ENCODE data around the gene KIFAP3.

The KIFAP3 gene

DNA sequence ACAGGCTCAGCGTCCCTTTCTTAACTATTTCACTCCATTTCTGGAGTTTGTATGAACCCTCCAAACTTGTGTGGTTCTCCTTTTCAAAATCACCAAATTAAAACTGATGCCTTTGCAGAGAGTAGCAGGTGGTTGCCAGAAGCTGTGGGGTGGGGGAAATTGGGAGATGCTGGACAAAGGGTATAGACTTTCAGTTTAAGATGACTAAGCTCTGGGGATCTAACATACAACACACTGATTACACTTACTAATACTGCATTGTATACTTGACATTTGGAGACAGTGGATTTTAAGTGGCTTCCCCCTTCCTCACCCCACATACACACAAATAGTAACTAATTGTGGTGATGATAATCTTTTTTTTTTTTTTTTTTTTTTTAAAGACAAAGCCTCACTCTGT, 169.7 kb downstream of the KIFAP3 start:
- H3K4me1 Mint-ChIP-seq: peaks cover 6% of the 10 kb centered on the region
- DNase-seq: no peak
- no peak overlapping the region for H3K27ac Mint-ChIP-seq
- no peaks in the 10 kb centered on the region for H3K9me3 Mint-ChIP-seq
- no peaks in the 10 kb centered on the region for H3K36me3 Mint-ChIP-seq (ENCODE audit: low read depth)
- no peak overlapping the region for H3K4me3 Mint-ChIP-seq
- TF ChIP-seq, protein P1, sequence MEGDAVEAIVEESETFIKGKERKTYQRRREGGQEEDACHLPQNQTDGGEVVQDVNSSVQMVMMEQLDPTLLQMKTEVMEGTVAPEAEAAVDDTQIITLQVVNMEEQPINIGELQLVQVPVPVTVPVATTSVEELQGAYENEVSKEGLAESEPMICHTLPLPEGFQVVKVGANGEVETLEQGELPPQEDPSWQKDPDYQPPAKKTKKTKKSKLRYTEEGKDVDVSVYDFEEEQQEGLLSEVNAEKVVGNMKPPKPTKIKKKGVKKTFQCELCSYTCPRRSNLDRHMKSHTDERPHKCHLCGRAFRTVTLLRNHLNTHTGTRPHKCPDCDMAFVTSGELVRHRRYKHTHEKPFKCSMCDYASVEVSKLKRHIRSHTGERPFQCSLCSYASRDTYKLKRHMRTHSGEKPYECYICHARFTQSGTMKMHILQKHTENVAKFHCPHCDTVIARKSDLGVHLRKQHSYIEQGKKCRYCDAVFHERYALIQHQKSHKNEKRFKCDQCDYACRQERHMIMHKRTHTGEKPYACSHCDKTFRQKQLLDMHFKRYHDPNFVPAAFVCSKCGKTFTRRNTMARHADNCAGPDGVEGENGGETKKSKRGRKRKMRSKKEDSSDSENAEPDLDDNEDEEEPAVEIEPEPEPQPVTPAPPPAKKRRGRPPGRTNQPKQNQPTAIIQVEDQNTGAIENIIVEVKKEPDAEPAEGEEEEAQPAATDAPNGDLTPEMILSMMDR (IDR thresholded peaks at IDR 0.05): no peak
- no peaks in the 10 kb centered on the region for H3K27me3 Mint-ChIP-seq (ENCODE audit: low read depth, poor library complexity)

DNA sequence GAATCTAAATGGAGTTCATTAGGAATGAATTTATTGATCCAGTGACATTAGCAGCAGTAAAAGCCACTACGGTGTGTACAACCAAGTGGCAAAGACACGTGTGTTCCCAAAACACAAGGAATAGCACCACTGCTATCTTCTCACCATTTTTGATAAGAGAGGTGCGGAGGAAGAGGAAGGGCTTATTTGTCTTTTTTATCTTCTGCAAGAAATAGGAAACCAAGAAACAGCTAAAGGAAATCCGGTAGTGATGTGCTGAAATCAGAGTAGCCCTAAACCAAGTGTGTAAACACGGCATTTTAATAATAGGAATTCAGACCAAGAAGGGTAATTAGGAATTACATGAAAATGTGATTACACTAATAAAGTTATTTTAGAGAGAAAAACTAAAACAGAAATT, 171.7 kb downstream of the KIFAP3 start:
- TF ChIP-seq, protein P1 (IDR thresholded peaks at IDR 0.05): no peak
- Mint-ChIP-seq H3K36me3 (ENCODE audit: low read depth) (no peaks in the 10 kb centered on the region), H3K9me3 (no peaks in the 10 kb centered on the region), H3K27me3 (ENCODE audit: low read depth, poor library complexity) (no peaks in the 10 kb centered on the region), H3K4me1 (peaks cover 6% of the 10 kb centered on the region), H3K4me3 (no peak overlapping the region), H3K27ac (no peak overlapping the region)
- no peak for DNase-seq

GRCh38 chr1:169901115-169901514, 173.4 kb downstream of the KIFAP3 start:
- H3K27ac Mint-ChIP-seq: no peak overlapping the region
- H3K4me3 Mint-ChIP-seq: no peak overlapping the region
- H3K4me1 Mint-ChIP-seq: peaks cover 6% of the 10 kb centered on the region
- DNase-seq: no peak
- H3K36me3 Mint-ChIP-seq (ENCODE audit: low read depth): no peaks in the 10 kb centered on the region
- no peaks in the 10 kb centered on the region for H3K9me3 Mint-ChIP-seq
- TF ChIP-seq, protein P1 (IDR thresholded peaks at IDR 0.05): no peak
- H3K27me3 Mint-ChIP-seq (ENCODE audit: low read depth, poor library complexity): peaks cover 8% of the 10 kb centered on the region

- H3K36me3 Mint-ChIP-seq (ENCODE audit: low read depth): no peaks in the 10 kb centered on the region
- no peak overlapping the region for H3K27ac Mint-ChIP-seq
- H3K27me3 Mint-ChIP-seq (ENCODE audit: low read depth, poor library complexity): peaks cover 8% of the 10 kb centered on the region
- TF ChIP-seq, protein P1 (IDR thresholded peaks at IDR 0.05): no peak
- peaks cover 6% of the 10 kb centered on the region for H3K4me1 Mint-ChIP-seq
- no peak for DNase-seq
- H3K4me3 Mint-ChIP-seq: no peak overlapping the region
- H3K9me3 Mint-ChIP-seq: no peaks in the 10 kb centered on the region
Observed at GRCh38 chr1:169900571-169900970, 173.9 kb downstream of the KIFAP3 start.

GRCh38 chr1:169899519-169900217, 174.8 kb downstream of the KIFAP3 start:
- TF ChIP-seq, protein P1 (IDR thresholded peaks at IDR 0.05): no peak
- H3K36me3 Mint-ChIP-seq (ENCODE audit: low read depth): no peaks in the 10 kb centered on the region
- no peaks in the 10 kb centered on the region for H3K9me3 Mint-ChIP-seq
- H3K27ac Mint-ChIP-seq: no peak overlapping the region
- no peak overlapping the region for H3K4me3 Mint-ChIP-seq
- peaks cover 7% of the 10 kb centered on the region for H3K4me1 Mint-ChIP-seq
- DNase-seq: no peak
- peaks cover 8% of the 10 kb centered on the region for H3K27me3 Mint-ChIP-seq (ENCODE audit: low read depth, poor library complexity)

DNA sequence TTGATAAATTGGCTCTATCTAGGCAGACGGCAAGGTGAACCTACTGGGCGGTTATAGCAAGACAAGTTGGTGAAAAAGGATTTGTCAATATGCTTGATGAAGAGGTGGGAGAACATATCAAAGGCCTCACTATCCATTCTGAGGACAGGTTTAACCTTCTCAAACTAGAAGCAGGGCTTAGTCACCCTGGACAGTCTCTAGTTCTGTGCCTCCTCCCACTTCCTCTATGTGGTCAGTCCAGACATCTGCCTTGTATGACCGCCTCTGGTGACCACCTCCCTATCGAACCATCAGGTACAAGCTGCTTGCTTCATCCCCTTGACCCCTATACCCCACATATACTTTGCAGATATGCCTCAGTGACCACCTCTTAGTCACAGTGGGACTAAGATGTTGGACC, 178.5 kb downstream of the KIFAP3 start:
- Mint-ChIP-seq H3K4me3 (no peak overlapping the region), H3K27ac (no peak overlapping the region), H3K4me1 (peaks cover 29% of the 10 kb centered on the region), H3K27me3 (ENCODE audit: low read depth, poor library complexity) (peaks cover 10% of the 10 kb centered on the region), H3K36me3 (ENCODE audit: low read depth) (no peaks in the 10 kb centered on the region), H3K9me3 (no peaks in the 10 kb centered on the region)
- DNase-seq: no peak
- TF ChIP-seq, protein P1 (IDR thresholded peaks at IDR 0.05): no peak

Data from nephron progenitor cell (in vitro differentiated cells).